OCI-LY1 (cell line): Measurements from ENCODE around the gene SLC24A3.

Experiments
- H2AFZ ChIP-seq: fragments of 200-600 bp; sonication (generic), shearing (Covaris generic); 2 replicates; pipeline ENCODE4 v1.6.0; 2014; ENCODE audit warnings: antibody characterized with exemption, mild to moderate bottlenecking, low read length
- H3F3A ChIP-seq: fragments of 200-600 bp; sonication (generic), shearing (Covaris generic); 2 replicates; pipeline ENCODE4 v1.6.0; 2014; ENCODE audit warnings: mild to moderate bottlenecking, antibody characterized with exemption, low read length, moderate library complexity; ENCODE audit not compliant: insufficient read depth
- H3K27ac ChIP-seq: fragments of 200-600 bp; sonication (generic); 2 replicates; pipeline ENCODE4 v1.5.1; 2014; ENCODE audit warnings: low read length, mixed run types, mild to moderate bottlenecking, low read depth; ENCODE audit not compliant: poor library complexity, severe bottlenecking
- H3K27me3 ChIP-seq: fragments of 200-600 bp; sonication (generic); 2 replicates; pipeline ENCODE4 v1.6.0; 2014; ENCODE audit warnings: antibody characterized with exemption, mild to moderate bottlenecking, low read length, moderate library complexity; ENCODE audit not compliant: insufficient read depth
- H3K36me3 ChIP-seq: fragments of 200-600 bp; sonication (generic); 2 replicates; pipeline ENCODE4 v1.6.1; 2014; ENCODE audit warnings: mild to moderate bottlenecking, antibody characterized with exemption, low read length, moderate library complexity, mixed read lengths; ENCODE audit not compliant: insufficient read depth
- H3K4me1 ChIP-seq: fragments of 200-600 bp; sonication (generic); 2 replicates; pipeline ENCODE4 v1.5.1; 2014; ENCODE audit warnings: mild to moderate bottlenecking, low read length, moderate library complexity; ENCODE audit not compliant: insufficient read depth, severe bottlenecking
- H3K4me2 ChIP-seq: fragments of 200-600 bp; sonication (generic), shearing (Covaris generic); 2 replicates; pipeline ENCODE4 v1.6.1; 2014; ENCODE audit warnings: low read length
- H3K4me3 ChIP-seq: fragments of 200-600 bp; sonication (generic); 2 replicates; pipeline ENCODE4 v1.5.1; 2014; ENCODE audit warnings: low read length, low read depth, mild to moderate bottlenecking, mixed read lengths; ENCODE audit not compliant: poor library complexity, severe bottlenecking
- H3K79me2 ChIP-seq: fragments of 200-600 bp; shearing (Covaris generic); 2 replicates; pipeline ENCODE4 v1.6.1; 2016; ENCODE audit warnings: mixed run types, low read length, mixed read lengths; ENCODE audit not compliant: insufficient read depth
- H3K9ac ChIP-seq: fragments of 200-600 bp; sonication (generic), shearing (Covaris generic); 2 replicates; pipeline ENCODE4 v1.6.1; 2014; ENCODE audit warnings: mild to moderate bottlenecking, low read length, mixed read lengths
- H3K9me2 ChIP-seq: fragments of 200-600 bp; sonication (generic), shearing (Covaris generic); 2 replicates; pipeline ENCODE4 v1.6.1; 2014; ENCODE audit warnings: low read depth, mild to moderate bottlenecking, low read length, mixed read lengths
- H3K9me3 ChIP-seq: fragments of 200-600 bp; shearing (Covaris generic); 2 replicates; pipeline ENCODE4 v1.6.1; 2014; ENCODE audit warnings: low read length, mixed read lengths
- H4K20me1 ChIP-seq: fragments of 200-600 bp; sonication (generic), shearing (Covaris generic); 2 replicates; pipeline ENCODE4 v1.6.0; 2016; ENCODE audit warnings: mild to moderate bottlenecking, low read length; ENCODE audit not compliant: insufficient read depth
- EZH2 ChIP-seq: fragments of 200-600 bp; sonication (generic), shearing (Covaris generic); IDR thresholded peaks from 2 replicates; pipeline ENCODE4 v1.8.0; 2017; ENCODE audit warnings: borderline replicate concordance, mixed run types, mild to moderate bottlenecking, antibody characterized with exemption, low read length, moderate library complexity, mixed read lengths
- TF ChIP-seq, protein P1 (sequence below): fragments of 200-600 bp; sonication (generic), shearing (Covaris generic); IDR thresholded peaks from 2 replicates; pipeline ENCODE4 v1.5.1; 2017; ENCODE audit warnings: mild to moderate bottlenecking, antibody characterized with exemption, low read length, moderate library complexity, mixed read lengths

The SLC24A3 gene

DNA sequence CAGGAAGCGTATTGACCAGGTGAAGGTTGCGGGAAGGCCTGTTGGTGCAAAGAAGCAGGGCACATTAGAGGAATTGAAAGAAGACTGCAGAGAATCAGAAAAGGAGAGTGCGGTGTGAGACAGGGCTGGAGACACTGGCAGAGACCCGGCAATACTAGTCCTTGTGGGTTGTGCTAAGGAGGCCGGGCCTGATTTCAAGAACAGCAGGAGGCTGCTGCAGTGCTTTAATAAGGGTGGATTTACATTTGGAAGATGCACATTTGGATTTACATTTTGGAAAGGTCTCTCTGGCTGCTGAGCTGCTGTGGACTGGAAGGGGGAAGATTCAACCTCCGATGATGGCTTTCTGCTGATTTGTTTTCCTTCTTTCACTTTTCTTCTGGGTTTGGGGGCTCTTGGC, 167.8 kb downstream of the SLC24A3 start:
- no peaks in the 10 kb centered on the region for H3K27me3 ChIP-seq
- no peaks in the 10 kb centered on the region for H3K9me2 ChIP-seq

GRCh38 chr20:19381947-19382346, 169.5 kb downstream of the SLC24A3 start:
- Histone ChIP-seq H3K9me2 (no peaks in the 10 kb centered on the region), H4K20me1 (no peaks in the 10 kb centered on the region), H3K4me1 (no peaks in the 10 kb centered on the region), H2AFZ (no peak overlapping the region), H3K27me3 (no peaks in the 10 kb centered on the region), H3K36me3 (no peaks in the 10 kb centered on the region), H3K79me2 (no peaks in the 10 kb centered on the region), H3K4me3 (no peak overlapping the region), H3K9ac (no peak overlapping the region), H3K4me2 (no peak overlapping the region), H3K9me3 (no peaks in the 10 kb centered on the region), H3F3A (no peaks in the 10 kb centered on the region), H3K27ac (no peak overlapping the region)
- TF ChIP-seq, protein P1, sequence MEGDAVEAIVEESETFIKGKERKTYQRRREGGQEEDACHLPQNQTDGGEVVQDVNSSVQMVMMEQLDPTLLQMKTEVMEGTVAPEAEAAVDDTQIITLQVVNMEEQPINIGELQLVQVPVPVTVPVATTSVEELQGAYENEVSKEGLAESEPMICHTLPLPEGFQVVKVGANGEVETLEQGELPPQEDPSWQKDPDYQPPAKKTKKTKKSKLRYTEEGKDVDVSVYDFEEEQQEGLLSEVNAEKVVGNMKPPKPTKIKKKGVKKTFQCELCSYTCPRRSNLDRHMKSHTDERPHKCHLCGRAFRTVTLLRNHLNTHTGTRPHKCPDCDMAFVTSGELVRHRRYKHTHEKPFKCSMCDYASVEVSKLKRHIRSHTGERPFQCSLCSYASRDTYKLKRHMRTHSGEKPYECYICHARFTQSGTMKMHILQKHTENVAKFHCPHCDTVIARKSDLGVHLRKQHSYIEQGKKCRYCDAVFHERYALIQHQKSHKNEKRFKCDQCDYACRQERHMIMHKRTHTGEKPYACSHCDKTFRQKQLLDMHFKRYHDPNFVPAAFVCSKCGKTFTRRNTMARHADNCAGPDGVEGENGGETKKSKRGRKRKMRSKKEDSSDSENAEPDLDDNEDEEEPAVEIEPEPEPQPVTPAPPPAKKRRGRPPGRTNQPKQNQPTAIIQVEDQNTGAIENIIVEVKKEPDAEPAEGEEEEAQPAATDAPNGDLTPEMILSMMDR, result no peak
- TF ChIP-seq EZH2, result no peak

More for the DNA sequence above, 167.8 kb downstream of the SLC24A3 start:
- Histone ChIP-seq H3K9ac (no peak overlapping the region), H3K9me3 (no peaks in the 10 kb centered on the region), H4K20me1 (no peaks in the 10 kb centered on the region), H3K27ac (no peak overlapping the region), H3K4me1 (no peaks in the 10 kb centered on the region), H3K4me3 (no peak overlapping the region), H3K4me2 (no peak overlapping the region), H2AFZ (no peak overlapping the region), H3K36me3 (no peaks in the 10 kb centered on the region), H3K79me2 (no peaks in the 10 kb centered on the region), H3F3A (no peaks in the 10 kb centered on the region)
- TF ChIP-seq, protein P1, result no peak
- TF ChIP-seq EZH2, result no peak

DNA sequence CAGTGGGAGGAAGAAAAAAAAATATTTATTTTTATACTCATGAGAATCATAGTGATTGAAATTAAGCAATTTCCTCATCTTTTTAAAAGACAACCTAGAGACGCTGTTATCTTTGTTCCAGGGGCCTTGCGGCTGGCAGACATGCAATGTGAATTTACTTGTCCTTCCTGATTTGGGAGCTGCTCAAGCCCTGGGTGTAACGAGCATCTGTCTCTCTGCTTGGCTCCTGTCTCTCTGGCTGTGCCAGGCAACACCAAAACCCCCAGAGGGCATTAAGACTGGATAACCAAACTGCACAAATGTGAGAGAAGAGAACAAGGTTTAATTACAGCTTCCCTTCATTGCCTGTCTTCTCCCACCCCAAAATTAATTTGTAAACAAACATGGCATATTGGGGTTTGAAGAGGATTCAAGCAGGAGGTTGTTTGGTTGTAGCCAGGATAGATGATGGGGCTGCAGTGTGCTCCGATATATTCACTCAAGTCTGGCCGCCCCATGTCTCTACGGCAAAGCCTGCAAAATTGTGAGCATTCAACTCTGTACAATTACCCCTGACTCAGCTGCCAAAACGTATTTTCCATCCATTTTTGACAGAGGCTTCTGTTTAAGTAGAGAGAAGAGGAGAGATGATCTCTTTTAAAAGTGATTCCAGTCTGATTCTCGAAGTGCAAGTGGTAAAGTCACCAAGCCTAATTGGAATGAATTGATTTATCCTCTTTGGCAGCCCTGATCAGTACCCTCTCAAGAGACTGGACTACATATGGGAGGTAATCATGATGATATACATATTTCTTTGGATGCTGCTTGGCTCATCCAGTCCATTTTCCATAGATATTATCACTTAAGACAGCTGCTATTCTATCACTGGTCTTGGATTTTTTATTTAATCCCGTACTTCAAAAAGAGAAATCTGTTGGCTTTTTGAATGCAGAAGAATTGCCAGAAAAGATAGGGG, 170.2 kb downstream of the SLC24A3 start:
- H3K27ac ChIP-seq, result no peak overlapping the region
- no peak overlapping the region for H3K4me3 ChIP-seq
- no peaks in the 10 kb centered on the region for H3K9me2 ChIP-seq
- H2AFZ ChIP-seq, result no peak overlapping the region
- H3K79me2 ChIP-seq, result no peaks in the 10 kb centered on the region
- no peaks in the 10 kb centered on the region for H3F3A ChIP-seq
- no peaks in the 10 kb centered on the region for H3K27me3 ChIP-seq
- no peaks in the 10 kb centered on the region for H3K36me3 ChIP-seq
- no peaks in the 10 kb centered on the region for H4K20me1 ChIP-seq
- H3K4me2 ChIP-seq, result no peak overlapping the region
- H3K9me3 ChIP-seq, result no peaks in the 10 kb centered on the region
- H3K9ac ChIP-seq, result no peak overlapping the region
- TF ChIP-seq, protein P1, result no peak
- no peak for TF ChIP-seq EZH2
- no peaks in the 10 kb centered on the region for H3K4me1 ChIP-seq
